HG02642 (cell line): ENCODE data around the gene SNTG2.

ENCODE experiments used
- ATAC-seq: cut with Tn5 transposase; IDR thresholded peaks from one replicate; pipeline ENCODE4 v1.9.1; 2021; ENCODE audit warnings: mild to moderate bottlenecking; ENCODE audit not compliant: unreplicated experiment, poor library complexity

SNTG2 gene

GRCh38 chr2:949384-950079 lies 1.1 kb upstream of the SNTG2 start:
- no peak for ATAC-seq

- no peak for ATAC-seq
Measured at GRCh38 chr2:951224-952006, 766 bp downstream of the SNTG2 start.

- ATAC-seq, result no peak
Measured at GRCh38 chr2:953408-953807, 2.8 kb downstream of the SNTG2 start.

GRCh38 chr2:953975-954686 lies 3.5 kb downstream of the SNTG2 start:
- ATAC-seq, result no peak

GRCh38 chr2:954687-955000 lies 4.0 kb downstream of the SNTG2 start:
- ATAC-seq, result no peak

GRCh38 chr2:955829-956731 lies 5.4 kb downstream of the SNTG2 start:
- ATAC-seq, result no peak

GRCh38 chr2:959457-959856 lies 8.8 kb downstream of the SNTG2 start:
- ATAC-seq, result no peak

GRCh38 chr2:960061-960736 lies 9.6 kb downstream of the SNTG2 start:
- no peak for ATAC-seq

GRCh38 chr2:961786-962185 lies 11.1 kb downstream of the SNTG2 start:
- ATAC-seq, result no peak

GRCh38 chr2:963876-964275 lies 13.2 kb downstream of the SNTG2 start:
- no peak for ATAC-seq

- no peak for ATAC-seq
Measured at GRCh38 chr2:964562-964961, 13.9 kb downstream of the SNTG2 start.

- ATAC-seq, result no peak
Measured at GRCh38 chr2:965640-966147, 15.0 kb downstream of the SNTG2 start.

- ATAC-seq, result no peak
Measured at GRCh38 chr2:973129-973528, 22.5 kb downstream of the SNTG2 start.

- ATAC-seq, result no peak
Measured at GRCh38 chr2:974054-974453, 23.4 kb downstream of the SNTG2 start.

- no peak for ATAC-seq
Measured at GRCh38 chr2:974502-974901, 23.9 kb downstream of the SNTG2 start.

- no peak for ATAC-seq
Measured at GRCh38 chr2:975095-975494, 24.4 kb downstream of the SNTG2 start.

- no peak for ATAC-seq
Measured at GRCh38 chr2:979069-979928, 28.6 kb downstream of the SNTG2 start.

- ATAC-seq, result no peak
Measured at GRCh38 chr2:980176-980575, 29.5 kb downstream of the SNTG2 start.

GRCh38 chr2:981258-981657 lies 30.6 kb downstream of the SNTG2 start:
- no peak for ATAC-seq
